ENCODE data around the gene ZNF174.

Gene ZNF174

DNA sequence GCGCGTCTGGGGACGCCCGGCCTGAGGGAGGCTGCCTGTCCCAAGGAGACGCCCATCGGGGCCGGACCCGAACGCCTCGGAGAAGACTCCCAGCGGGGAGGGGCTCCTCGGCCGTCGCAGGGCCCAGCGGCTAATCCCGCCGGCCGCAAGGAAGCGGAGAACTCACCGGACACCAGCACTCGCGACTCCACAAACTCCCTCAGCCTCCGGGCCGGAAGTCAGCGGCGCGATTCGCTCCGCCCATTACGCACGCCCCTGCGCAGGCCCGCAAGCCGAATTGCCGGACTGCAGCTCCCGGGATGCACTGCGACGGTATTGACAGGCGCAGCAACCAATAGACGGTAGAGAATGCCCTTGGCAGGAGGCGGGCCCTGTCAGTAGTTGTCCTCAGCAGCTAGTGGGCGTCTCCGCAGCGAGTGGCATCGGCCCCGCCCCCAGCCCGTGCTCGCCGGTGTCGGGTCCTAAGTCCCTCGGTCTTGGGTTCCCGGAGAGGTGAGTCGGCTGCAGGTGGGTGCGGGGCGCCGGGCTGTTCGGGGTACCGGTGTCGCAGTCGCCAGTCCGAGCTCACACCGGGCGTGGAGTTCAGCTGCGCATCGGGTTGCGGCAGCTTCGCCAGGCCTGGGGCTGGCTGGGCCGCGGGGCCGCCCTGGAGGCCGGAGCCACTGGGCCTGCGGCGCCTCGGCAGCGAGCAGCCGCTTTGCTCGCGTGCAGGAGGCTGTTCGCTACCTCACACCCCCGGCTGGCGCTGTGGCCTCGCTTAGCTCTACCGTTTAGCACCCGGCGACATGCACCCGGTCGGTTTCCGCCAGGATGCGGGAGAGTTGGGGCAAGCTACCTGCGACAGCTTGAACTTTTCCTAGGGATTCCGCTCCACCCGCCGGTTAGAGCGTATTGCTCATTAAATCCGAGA is at the start of gene ZNF174, which contains the start of gene ZSCAN32:
TSS of gene ZNF174 (plus strand) at position 437 of the 910 bp plus-strand sequence. CDS start 790 bp downstream, outside the sequence.
TSS of gene ZSCAN32 (minus strand) at position 226 of the 910 bp plus-strand sequence. CDS start 3,447 bp downstream, outside the sequence.
- DNase-seq (ENCODE audit: low read depth in 4 of 4, low spot score in 1 of 4): peak; percentile 95 to 98 (median 96)

DNA sequence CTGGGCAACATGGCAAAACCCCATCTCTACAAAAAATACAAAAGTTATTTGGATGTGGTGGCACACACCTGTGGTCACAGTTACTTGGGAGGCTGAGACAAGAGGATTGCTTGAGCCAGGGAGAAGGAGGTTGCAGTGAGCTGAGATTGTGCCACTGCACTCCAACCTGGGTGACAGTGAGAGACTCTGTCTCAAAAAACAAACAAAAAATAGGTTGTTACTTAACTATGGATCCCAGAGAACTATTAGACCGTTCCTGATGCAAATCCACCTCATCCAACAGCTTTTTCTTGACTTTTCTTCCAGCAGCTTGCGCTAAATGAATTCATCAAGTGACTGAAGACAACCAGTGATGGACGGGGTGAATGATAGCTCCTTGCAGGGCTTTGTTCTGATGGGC is 45.4 kb upstream of the ZNF174 start, which contains the start of gene OR2C1:
TSS of gene OR2C1 (plus strand) at position 301 of the 400 bp plus-strand sequence. CDS start at position 353, 52 bp downstream.
- DNase-seq (ENCODE audit: low read depth in 4 of 4, low spot score in 1 of 4): no peak

DNA sequence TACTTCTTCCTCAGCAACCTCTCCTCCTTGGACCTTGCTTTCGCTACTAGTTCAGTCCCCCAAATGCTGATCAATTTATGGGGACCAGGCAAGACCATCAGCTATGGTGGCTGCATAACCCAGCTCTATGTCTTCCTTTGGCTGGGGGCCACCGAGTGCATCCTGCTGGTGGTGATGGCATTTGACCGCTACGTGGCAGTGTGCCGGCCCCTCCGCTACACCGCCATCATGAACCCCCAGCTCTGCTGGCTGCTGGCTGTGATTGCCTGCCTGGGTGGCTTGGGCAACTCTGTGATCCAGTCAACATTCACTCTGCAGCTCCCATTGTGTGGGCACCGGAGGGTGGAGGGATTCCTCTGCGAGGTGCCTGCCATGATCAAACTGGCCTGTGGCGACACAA is 44.9 kb upstream of the ZNF174 start:
- no peak for DNase-seq (ENCODE audit: low read depth in 4 of 4, low spot score in 1 of 4)

DNA sequence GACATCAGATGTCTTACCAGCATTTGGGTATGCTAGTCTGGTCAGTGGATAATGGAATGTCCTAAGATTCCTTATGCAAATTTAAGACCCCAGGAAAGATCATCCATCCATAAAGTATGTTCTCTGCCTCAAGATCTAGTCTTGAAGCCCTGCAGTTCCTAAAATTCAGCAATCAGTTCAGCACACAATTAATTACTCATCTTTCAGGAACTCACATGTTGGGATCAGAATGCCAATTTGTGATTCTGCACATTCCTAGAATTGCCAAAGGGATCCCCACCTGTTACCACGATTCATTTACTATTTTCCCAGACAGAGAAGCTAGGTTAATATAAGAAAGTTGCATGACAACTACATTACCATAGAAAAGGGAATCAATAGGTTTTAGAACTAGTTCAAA is 42.1 kb upstream of the ZNF174 start:
- no peak for DNase-seq (ENCODE audit: low read depth in 4 of 4, low spot score in 1 of 4)

DNA sequence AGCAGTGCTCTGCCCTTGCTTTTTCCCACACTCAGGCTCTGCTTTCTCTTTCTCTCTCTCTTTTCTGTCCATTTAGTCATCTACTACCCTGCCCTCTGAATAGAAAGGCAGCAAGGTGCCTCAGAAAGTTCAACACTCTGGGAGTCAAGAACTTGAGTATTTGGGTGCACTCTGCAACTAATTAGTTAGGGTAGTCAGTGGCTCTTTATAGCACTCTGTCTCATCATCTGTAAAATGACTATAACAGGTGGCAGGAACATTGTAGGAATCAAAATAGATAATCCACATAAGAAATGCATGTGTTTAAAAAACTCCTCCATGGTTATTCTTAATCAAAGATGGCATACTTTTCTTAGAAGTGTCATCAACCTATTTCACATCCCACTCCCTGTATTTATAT is 38.1 kb upstream of the ZNF174 start:
- DNase-seq (ENCODE audit: low read depth in 4 of 4, low spot score in 1 of 4): no peak

DNA sequence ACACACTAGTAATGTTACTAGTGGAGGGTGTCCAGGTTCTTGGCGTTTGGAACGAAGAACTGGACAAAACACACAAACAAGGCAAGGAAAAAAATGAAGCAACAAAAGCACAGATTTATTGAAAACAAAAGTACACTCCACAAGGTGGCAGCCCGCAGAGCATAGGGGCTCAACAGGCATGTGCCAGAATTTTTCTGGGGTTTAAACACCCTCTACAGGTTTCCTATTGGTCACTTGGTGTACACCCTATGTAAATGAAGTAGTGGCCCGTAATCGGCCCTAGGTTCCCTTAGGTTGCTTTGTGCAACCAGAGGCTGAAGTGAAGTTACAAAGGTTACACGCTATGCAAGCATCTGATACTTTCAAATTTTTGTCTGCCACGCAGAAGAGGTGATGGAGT is 37.2 kb upstream of the ZNF174 start:
- DNase-seq (ENCODE audit: low read depth in 4 of 4, low spot score in 1 of 4): no peak

DNA sequence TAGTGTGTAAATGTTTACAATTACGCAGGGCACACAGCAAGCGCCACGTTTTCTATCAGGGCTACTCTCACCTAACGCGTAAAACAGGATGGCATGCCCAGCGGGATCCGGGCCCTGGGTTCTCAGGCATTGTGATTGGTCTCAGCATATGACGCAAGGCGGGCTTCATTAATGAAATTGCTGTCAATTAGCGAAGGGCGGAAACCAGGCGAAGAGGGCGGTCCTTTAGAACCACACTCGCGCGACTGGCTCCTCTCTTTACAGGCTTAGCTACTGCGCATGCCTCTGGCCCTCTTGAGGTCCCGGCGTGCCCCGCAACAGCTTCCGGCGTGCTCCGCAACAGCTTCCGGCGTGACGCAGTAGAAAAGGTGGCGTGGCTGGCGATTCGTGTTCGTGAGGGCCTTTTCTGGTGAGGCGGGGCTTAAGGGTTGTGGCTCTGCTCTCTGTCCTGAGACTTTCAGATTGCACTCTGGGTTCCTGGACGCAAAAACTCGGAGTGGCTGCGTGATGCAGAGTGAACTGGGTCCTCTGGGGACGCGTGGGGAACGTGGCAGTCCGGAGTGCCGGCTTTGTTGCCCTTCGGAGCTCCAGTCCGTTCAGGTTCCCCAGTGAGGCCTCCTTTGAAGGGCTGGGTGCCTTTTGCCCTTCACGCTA is 36.1 kb upstream of the ZNF174 start:
- peak; percentile 61 to 81 (median 72) for DNase-seq (ENCODE audit: low read depth in 4 of 4, low spot score in 1 of 4)

DNA sequence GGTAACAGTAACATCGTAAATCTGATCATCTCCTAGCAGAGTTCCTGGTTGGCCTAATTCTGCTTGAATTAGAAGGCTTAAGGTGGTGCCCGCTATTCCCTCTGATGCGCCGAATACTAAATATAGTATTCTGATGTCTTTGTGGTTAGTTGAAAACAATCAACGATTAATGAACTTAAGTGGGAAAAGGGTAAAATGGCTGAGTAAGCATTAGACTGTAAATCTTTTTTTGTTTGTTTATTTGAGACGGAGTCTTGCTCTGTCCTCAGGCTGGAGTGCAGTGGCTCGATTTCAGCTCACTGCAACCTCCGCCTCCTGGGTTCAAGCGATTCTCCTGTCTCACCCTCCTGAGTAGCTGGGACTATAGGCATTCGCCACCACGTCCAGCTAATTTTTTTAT is 31.9 kb upstream of the ZNF174 start:
- DNase-seq (ENCODE audit: low read depth in 4 of 4, low spot score in 1 of 4): no peak

DNA sequence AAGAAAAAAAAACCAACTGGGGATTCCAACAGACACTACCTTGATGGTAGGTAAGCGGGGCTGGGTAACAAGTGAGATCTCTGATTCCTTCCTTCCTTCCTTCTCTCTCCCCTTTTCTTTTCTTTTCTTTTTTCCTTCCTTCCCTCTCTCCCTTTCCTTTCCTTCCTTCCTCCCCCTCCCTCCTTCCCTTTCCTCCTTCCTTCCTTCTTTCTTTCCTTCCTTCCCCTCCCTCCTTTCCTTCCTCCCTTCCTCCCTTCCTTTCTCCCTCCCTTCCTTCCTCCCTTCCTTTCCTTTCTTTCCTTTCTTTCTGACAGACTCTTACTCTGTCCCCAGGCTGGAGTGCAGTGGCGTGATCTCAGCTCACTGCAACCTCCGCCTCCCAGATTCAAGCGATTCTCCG is 25.3 kb upstream of the ZNF174 start:
- no peak for DNase-seq (ENCODE audit: low read depth in 4 of 4, low spot score in 1 of 4)

DNA sequence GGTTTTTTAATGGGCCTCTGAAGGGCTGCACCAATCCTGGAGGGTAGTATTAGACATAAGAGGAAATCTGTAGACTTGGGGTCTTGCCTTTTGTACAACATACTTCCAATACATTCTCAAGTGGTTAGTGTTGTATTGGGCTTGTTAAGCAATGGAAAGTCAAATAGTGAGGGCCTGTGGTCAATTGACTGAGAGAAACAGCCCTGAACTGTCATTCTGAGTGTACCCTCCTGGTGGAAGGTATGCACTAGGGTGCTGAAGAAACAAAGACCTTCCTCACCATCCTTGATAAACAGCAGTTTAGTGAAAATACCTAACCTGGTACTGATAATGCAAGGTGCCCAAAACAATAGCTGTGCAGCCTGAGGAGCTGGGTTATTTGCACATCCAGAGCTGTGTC is 23.1 kb upstream of the ZNF174 start:
- no peak for DNase-seq (ENCODE audit: low read depth in 4 of 4, low spot score in 1 of 4)

DNA sequence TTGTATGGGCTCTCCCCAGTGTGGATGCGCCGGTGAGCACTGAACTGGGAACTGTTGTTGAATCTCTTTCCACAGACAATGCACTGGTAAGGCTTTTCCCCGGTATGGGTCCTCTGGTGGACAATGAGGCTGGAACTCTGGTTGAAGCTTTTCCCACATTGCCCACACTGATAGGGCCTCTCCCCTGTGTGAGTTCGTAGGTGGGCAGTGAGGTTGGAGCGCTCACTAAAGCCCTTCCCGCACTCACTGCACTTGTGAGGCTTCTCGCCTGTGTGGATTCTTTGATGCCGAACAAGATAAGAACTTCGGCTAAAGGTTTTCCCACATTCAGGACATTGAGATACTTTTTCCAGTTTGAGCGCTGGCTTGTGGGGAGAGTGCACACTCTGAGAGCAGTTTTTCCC is 18.0 kb upstream of the ZNF174 start:
- no peak for DNase-seq (ENCODE audit: low read depth in 4 of 4, low spot score in 1 of 4)

DNA sequence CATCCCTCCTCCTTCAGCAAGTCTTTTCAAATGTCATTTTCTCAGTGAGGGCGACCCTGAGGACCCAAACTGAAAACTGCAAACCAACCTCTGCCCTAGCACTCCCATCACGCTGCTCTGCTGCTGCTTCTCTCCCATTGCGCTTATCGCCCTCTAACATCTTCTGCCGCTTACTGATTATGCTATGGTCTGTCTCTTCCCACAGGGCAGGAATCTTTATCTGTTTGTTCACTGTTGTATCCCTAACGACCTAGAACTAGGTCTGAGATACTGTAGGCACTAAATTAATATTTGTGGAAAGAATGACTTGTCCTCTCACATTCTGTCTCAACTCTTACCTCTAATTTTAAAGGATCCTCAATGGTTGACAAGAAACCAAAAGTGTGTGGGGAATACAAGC is 12.7 kb upstream of the ZNF174 start:
- DNase-seq (ENCODE audit: low read depth in 4 of 4, low spot score in 1 of 4): no peak

DNA sequence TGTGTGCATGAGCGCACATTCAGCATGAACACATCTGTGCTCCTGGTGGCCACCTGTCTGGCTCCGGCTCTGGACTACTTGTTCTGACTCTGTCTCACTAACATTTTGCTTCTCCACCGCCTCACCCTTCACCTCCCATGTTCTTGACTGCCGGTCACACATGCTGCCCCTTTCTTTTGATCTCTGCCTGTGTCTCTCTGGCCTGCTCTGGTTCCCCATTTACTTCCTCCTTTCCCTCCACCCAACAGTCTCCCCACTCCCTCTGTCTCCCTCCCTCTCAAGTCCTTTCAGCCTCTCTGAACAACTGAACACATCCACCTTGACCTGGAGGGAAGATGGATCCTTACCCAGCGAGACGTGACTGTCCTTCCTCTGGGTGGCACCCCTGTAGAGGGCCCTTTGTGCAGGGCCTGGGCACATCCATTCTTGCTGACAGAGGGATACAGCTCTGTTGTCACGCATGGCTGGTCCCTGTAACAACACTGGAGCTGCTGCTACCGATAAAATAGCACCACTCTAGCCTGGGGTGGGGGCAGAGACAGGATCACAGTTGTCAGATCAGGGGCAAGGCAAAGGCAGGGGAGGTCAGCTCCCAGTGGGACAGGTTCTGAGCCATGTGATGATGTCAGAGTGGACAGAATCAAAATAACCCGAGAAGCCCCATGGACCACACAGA is 11.2 kb upstream of the ZNF174 start:
- DNase-seq (ENCODE audit: low read depth in 4 of 4, low spot score in 1 of 4): no peak

DNA sequence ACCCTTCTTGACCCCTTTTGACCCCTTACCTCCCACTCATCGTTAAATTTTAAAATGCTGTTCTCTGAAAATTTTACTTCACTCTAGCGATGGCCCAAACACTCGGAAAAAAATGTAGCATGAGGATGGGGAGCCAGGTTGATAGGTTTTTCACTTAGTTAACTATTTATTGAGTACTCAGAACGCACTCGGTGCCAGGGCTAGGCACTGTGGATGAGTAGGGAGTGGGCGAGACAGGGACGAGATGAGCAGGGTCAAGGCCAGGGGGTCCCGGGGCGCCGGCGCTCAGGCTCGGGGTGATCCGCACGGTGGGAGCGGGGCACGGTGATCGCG is 603 bp upstream of the ZNF174 start:
- no peak for DNase-seq (ENCODE audit: low read depth in 4 of 4, low spot score in 1 of 4)

DNA sequence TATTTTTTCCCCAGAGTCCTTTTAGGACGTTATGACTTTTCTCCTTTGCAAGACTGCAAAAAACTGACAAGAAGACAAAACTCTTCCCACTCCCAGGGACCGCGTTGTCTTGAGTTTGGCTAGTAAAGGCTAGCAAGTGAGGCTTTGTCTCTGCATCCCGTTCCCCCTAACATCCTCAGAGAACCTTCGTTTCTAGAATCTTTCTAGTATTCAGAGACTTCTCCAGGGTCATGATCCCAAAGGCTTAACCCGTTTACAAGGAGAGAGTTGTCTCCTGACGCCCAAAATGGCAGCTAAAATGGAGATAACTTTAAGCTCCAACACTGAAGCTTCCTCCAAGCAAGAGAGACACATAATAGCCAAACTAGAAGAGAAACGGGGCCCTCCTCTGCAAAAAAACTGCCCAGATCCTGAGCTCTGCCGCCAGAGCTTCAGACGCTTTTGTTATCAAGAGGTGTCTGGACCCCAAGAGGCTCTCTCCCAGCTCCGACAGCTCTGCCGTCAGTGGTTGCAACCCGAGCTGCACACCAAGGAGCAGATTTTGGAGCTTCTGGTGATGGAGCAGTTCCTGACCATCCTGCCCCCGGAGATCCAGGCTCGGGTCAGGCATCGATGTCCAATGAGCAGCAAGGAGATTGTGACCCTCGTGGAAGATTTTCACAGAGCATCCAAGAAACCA is 843 bp downstream of the ZNF174 start:
- no peak for DNase-seq (ENCODE audit: low read depth in 4 of 4, low spot score in 1 of 4)

DNA sequence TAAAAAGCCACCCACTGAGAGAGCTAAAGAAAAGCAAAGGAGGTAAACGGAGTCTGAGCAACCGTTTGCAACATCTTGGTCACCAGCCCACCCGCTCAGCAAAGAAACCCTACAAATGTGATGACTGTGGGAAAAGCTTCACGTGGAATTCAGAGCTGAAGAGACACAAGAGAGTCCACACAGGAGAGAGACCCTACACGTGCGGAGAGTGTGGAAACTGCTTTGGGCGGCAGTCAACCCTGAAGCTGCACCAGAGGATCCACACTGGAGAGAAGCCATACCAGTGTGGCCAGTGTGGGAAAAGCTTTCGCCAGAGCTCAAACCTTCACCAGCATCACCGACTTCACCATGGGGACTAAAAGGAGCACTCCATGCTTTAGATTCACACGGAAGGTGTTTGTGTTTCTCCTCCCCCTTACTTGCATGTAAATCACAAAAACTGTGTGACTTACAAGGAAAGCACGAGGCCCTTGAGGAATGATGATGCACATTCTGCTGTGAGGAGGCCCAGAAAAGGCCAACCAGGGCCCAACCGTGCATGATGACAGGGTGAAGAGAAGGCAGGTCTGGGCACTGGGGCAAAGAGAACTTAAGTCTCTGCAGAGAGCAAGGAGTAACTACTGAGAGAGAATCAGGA is 7.7 kb downstream of the ZNF174 start:
- no peak for DNase-seq (ENCODE audit: low read depth in 4 of 4, low spot score in 1 of 4)

DNA sequence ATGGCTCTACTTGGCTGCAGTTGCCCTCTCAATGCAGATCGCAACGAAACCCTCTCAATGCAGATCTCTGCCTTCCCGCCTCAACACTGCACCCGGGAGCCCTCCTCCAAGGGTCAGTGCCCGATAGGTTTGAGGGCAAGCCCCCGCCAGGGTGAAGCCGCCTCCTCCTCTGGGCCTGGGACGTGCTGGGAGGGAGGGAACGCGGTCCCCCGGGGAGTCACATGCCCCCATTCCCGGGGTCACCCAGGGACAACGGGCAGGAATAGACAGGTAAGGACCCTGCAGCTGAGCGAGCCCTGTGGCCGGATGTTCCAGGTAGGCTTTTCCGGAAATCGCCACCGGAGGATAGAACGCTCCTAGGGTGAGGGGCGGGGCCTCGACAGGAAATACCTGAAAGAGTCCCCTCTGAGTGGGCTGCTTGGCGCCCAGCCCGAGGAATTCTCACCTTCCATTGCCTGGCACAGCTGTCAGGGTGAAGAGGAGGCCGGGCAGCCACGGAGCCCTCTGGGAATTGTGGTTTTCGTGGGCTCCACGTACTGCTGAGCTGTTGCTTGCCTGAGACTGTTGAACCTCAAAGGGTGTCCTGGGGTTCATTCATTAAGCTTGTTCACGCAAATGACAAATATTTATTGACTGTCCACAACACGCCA is 12.8 kb downstream of the ZNF174 start:
- no peak for DNase-seq (ENCODE audit: low read depth in 4 of 4, low spot score in 1 of 4)

DNA sequence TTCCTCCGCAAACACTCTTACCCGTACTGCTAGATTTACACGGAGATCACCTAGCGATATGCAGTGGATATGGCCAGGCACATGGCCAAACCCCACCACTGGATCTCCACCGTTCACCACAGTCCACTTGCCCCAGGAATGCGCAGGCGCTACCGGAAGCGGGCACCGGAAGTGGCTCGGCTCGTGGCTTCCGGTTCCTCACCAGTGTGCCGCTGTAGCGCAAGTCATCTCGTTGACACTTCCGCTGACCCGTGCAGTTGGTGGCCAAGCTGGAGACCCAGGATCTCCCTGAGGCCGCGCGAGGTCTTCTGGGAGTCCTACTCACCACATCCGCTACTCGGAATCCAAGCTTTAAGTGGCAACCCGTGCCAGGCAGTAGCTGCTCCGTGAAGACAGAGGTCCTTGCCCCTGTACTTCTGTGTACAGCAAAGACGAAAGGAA is 30.8 kb downstream of the ZNF174 start:
- DNase-seq (ENCODE audit: low read depth in 4 of 4, low spot score in 1 of 4): peak; percentile 5 to 62 (median 46)

DNA sequence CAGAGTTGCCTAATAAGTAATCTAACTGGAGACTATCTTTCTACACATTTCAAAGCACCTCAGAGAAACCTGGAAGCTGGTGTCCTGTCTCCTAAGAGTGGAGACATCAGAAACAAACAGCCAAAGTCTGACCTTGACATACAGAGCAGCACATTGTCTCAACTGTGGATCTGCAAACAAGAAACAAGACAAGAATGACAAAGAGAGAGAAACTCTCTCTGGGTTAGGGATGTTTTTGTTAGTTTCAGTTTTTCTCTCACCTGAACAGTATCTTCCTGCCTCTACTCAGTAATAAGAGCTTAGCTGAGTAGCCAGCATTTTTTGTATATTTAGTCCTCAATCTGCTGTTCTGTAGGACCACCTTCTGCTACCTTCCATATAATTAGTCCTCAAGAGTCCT is 33.4 kb downstream of the ZNF174 start:
- DNase-seq (ENCODE audit: low read depth in 4 of 4, low spot score in 1 of 4): no peak

DNA sequence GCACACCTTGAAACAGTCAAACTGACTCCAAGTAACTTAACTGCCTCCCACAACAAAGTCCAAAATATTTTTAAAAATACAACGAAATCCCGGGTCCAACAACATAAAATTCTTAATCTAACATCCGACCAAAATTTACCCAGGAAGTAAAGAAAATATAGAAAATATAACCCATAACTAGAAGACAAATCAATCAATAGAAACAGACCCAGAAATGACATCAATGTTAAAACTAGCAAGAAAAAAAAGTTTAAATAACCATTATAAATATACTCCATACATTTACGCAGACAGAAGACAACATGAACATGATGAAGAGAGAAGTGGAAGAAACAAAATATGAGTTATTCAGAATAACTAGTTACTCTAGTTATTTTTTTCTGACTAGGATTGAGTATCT is 38.6 kb downstream of the ZNF174 start:
- DNase-seq (ENCODE audit: low read depth in 4 of 4, low spot score in 1 of 4): no peak

All from stimulated activated CD4-positive, alpha-beta T cell treated with anti-CD3 and anti-CD28 coated beads, Interleukin-1b, Interleukin-23, amount 100 ng/mL, for 24 hours (primary cell).